PFSK-1 (cell line): Measurements from ENCODE around the gene BOC.

Experiments
- POLR2AphosphoS5 ChIP-seq: IDR thresholded peaks from 2 replicates; pipeline ENCODE4 v1.6.1; 2012; ENCODE audit warnings: low read depth, mild to moderate bottlenecking, control low read depth, low read length, moderate library complexity
- SIN3A ChIP-seq: IDR thresholded peaks from 2 replicates; pipeline ENCODE4 v1.6.1; 2012; ENCODE audit warnings: mild to moderate bottlenecking, low read length, moderate library complexity, borderline replicate concordance; ENCODE audit not compliant: insufficient read depth
- TAF1 ChIP-seq: IDR thresholded peaks from 2 replicates; pipeline ENCODE4 v1.6.1; 2012; ENCODE audit warnings: low read length, control low read depth, borderline replicate concordance; ENCODE audit not compliant: insufficient read depth
- TF ChIP-seq, protein P1 (sequence below), 2 experiments: IDR thresholded peaks; 2 replicates each; pipeline versions ENCODE4 v1.6.1 to v1.8.0; 2011 to 2012; ENCODE audit warnings: low read depth in 2 of 2, low read length in 2 of 2, control low read depth in 1 of 2, inconsistent platforms in 1 of 2, mild to moderate bottlenecking in 1 of 2, moderate library complexity in 1 of 2; ENCODE audit not compliant: insufficient read depth in 1 of 2

DNA sequence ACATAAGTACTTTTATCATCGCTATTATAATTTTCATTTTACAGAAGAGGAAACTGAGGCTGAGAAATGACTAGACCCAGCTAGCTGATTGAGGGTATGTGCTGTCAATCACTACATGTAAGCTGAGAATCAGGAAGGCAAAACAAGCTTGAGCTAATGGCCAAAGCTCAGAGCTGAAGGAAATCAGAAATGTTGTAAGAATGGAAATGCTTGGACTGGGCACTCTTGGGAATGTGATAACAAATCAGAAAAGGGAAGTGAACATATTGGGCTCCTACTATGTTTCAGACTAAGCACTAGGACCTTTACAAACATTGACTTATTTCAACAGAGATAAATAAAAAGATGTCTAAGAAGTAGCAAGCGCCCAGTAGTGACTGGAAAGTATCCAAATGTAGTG lies 33.8 kb upstream of the BOC start:
- TF ChIP-seq POLR2AphosphoS5 (no peak), TAF1 (no peak), SIN3A (no peak)
- TF ChIP-seq, protein P1, sequence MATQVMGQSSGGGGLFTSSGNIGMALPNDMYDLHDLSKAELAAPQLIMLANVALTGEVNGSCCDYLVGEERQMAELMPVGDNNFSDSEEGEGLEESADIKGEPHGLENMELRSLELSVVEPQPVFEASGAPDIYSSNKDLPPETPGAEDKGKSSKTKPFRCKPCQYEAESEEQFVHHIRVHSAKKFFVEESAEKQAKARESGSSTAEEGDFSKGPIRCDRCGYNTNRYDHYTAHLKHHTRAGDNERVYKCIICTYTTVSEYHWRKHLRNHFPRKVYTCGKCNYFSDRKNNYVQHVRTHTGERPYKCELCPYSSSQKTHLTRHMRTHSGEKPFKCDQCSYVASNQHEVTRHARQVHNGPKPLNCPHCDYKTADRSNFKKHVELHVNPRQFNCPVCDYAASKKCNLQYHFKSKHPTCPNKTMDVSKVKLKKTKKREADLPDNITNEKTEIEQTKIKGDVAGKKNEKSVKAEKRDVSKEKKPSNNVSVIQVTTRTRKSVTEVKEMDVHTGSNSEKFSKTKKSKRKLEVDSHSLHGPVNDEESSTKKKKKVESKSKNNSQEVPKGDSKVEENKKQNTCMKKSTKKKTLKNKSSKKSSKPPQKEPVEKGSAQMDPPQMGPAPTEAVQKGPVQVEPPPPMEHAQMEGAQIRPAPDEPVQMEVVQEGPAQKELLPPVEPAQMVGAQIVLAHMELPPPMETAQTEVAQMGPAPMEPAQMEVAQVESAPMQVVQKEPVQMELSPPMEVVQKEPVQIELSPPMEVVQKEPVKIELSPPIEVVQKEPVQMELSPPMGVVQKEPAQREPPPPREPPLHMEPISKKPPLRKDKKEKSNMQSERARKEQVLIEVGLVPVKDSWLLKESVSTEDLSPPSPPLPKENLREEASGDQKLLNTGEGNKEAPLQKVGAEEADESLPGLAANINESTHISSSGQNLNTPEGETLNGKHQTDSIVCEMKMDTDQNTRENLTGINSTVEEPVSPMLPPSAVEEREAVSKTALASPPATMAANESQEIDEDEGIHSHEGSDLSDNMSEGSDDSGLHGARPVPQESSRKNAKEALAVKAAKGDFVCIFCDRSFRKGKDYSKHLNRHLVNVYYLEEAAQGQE (IDR thresholded peaks at IDR 0.05; ENCODE audit: insufficient read depth in 1 of 2, low read depth in 2 of 2, low read length in 2 of 2): no peak
